Central memory CD8-positive, alpha-beta T cell (primary cell): ENCODE measurements around the gene FAM169A.
"Not testable (repeated sequence)": the region's sequence is repeated elsewhere in the genome, so short reads cannot be mapped to it uniquely, and the experiment has no call there.

Experiments used
- ATAC-seq: fragments of 150-1000 bp; cut with Tn5 transposase; replicated peaks from 2 replicates; pipeline ENCODE4 v1.10.0; 2022; ENCODE audit warnings: mild to moderate bottlenecking, moderate FRiP score, moderate number of reproducible peaks; ENCODE audit not compliant: poor library complexity, severe bottlenecking; ENCODE audit errors: extremely low read depth
- DNase-seq, 2 donors: peaks; one replicate each; pipeline ENCODE4 v3.0.0; 2021; ENCODE audit warnings: low spot score in 2 of 2
- H3K27ac Mint-ChIP-seq: one replicate; pipeline ENCODE4 v1.8.0; 2022; ENCODE audit warnings: low read depth, mild to moderate bottlenecking, moderate library complexity, mixed read lengths
- H3K27me3 Mint-ChIP-seq: one replicate; pipeline ENCODE4 v1.8.0; 2022; ENCODE audit warnings: mixed read lengths
- H3K36me3 Mint-ChIP-seq: one replicate; pipeline ENCODE4 v1.8.0; 2022; ENCODE audit warnings: mild to moderate bottlenecking, moderate library complexity, mixed read lengths; ENCODE audit not compliant: insufficient read depth
- H3K4me1 Mint-ChIP-seq: one replicate; pipeline ENCODE4 v1.8.0; 2022; ENCODE audit warnings: mixed read lengths
- H3K4me3 Mint-ChIP-seq: one replicate; pipeline ENCODE4 v1.8.0; 2022; ENCODE audit warnings: mild to moderate bottlenecking, moderate library complexity, mixed read lengths
- H3K9me3 Mint-ChIP-seq: one replicate; pipeline ENCODE4 v1.8.0; 2022; ENCODE audit warnings: mixed read lengths

FAM169A gene

GRCh38 chr5:74822288-74822687, 43.9 kb downstream of the FAM169A start:
- Mint-ChIP-seq H3K27me3 (no peaks in the 10 kb centered on the region), H3K36me3 (peaks cover 5% of the 10 kb centered on the region), H3K27ac (no peak overlapping the region), H3K9me3 (no peaks in the 10 kb centered on the region), H3K4me1 (peaks cover 23% of the 10 kb centered on the region), H3K4me3 (no peak overlapping the region)
- ATAC-seq (no peak), DNase-seq (no peak)

GRCh38 chr5:74816875-74817274, 49.3 kb downstream of the FAM169A start:
- ATAC-seq, result no peak
- H3K27ac Mint-ChIP-seq, result peak overlapping the region; percentile 41
- peaks cover 24% of the 10 kb centered on the region for H3K4me1 Mint-ChIP-seq
- no peak for DNase-seq
- H3K36me3 Mint-ChIP-seq, result peaks cover 8% of the 10 kb centered on the region
- no peaks in the 10 kb centered on the region for H3K27me3 Mint-ChIP-seq
- no peak overlapping the region for H3K4me3 Mint-ChIP-seq
- H3K9me3 Mint-ChIP-seq, result no peaks in the 10 kb centered on the region

- Mint-ChIP-seq H3K36me3 (peaks cover 10% of the 10 kb centered on the region), H3K4me1 (no peaks in the 10 kb centered on the region), H3K27me3 (no peaks in the 10 kb centered on the region), H3K4me3 (no peak overlapping the region), H3K9me3 (no peaks in the 10 kb centered on the region), H3K27ac (no peak overlapping the region)
- DNase-seq (no peak), ATAC-seq (no peak)
These were observed 55.3 kb downstream of the FAM169A start for GRCh38 chr5:74810915-74811314.

- Mint-ChIP-seq H3K36me3 (peaks cover 13% of the 10 kb centered on the region), H3K4me3 (no peak overlapping the region), H3K27ac (peak overlapping the region; percentile 1), H3K27me3 (no peaks in the 10 kb centered on the region), H3K4me1 (no peaks in the 10 kb centered on the region), H3K9me3 (no peaks in the 10 kb centered on the region)
- ATAC-seq (no peak), DNase-seq (no peak)
These were observed 64.2 kb downstream of the FAM169A start for GRCh38 chr5:74801941-74802340.

- ATAC-seq, result no peak
- Mint-ChIP-seq H3K27ac (no peak overlapping the region), H3K4me1 (no peaks in the 10 kb centered on the region), H3K9me3 (no peaks in the 10 kb centered on the region), H3K27me3 (no peaks in the 10 kb centered on the region), H3K4me3 (no peak overlapping the region), H3K36me3 (peaks cover 14% of the 10 kb centered on the region)
- DNase-seq, result no peak
These were observed 65.0 kb downstream of the FAM169A start for GRCh38 chr5:74801197-74801596.

GRCh38 chr5:74798977-74799911, 66.9 kb downstream of the FAM169A start:
- H3K27ac Mint-ChIP-seq, result no peak overlapping the region
- DNase-seq (no peak), ATAC-seq (no peak)
- H3K4me3 Mint-ChIP-seq, result no peak overlapping the region
- no peaks in the 10 kb centered on the region for H3K9me3 Mint-ChIP-seq
- peaks cover 20% of the 10 kb centered on the region for H3K36me3 Mint-ChIP-seq
- no peaks in the 10 kb centered on the region for H3K27me3 Mint-ChIP-seq
- no peaks in the 10 kb centered on the region for H3K4me1 Mint-ChIP-seq

- ATAC-seq, H3K27me3 Mint-ChIP-seq, H3K27ac Mint-ChIP-seq, H3K4me1 Mint-ChIP-seq, H3K9me3 Mint-ChIP-seq, H3K4me3 Mint-ChIP-seq, DNase-seq: not testable (repeated sequence)
- peaks cover 23% of the 10 kb centered on the region for H3K36me3 Mint-ChIP-seq
These were observed 74.5 kb downstream of the FAM169A start for GRCh38 chr5:74791669-74792068.

GRCh38 chr5:74787424-74787823, 78.8 kb downstream of the FAM169A start:
- no peak for ATAC-seq
- Mint-ChIP-seq H3K4me1 (no peaks in the 10 kb centered on the region), H3K9me3 (no peaks in the 10 kb centered on the region), H3K36me3 (peaks cover 4% of the 10 kb centered on the region), H3K27me3 (no peaks in the 10 kb centered on the region), H3K4me3 (no peak overlapping the region), H3K27ac (no peak overlapping the region)
- DNase-seq, result no peak

GRCh38 chr5:74786851-74787250, 79.3 kb downstream of the FAM169A start:
- no peak overlapping the region for H3K27ac Mint-ChIP-seq
- no peaks in the 10 kb centered on the region for H3K4me1 Mint-ChIP-seq
- peaks cover 3% of the 10 kb centered on the region for H3K36me3 Mint-ChIP-seq
- no peaks in the 10 kb centered on the region for H3K27me3 Mint-ChIP-seq
- no peak overlapping the region for H3K4me3 Mint-ChIP-seq
- ATAC-seq (no peak), DNase-seq (no peak)
- H3K9me3 Mint-ChIP-seq, result no peaks in the 10 kb centered on the region

- no peak for DNase-seq
- Mint-ChIP-seq H3K36me3 (peaks cover 33% of the 10 kb centered on the region), H3K4me1 (no peaks in the 10 kb centered on the region), H3K27ac (no peak overlapping the region), H3K9me3 (no peaks in the 10 kb centered on the region), H3K27me3 (no peaks in the 10 kb centered on the region), H3K4me3 (no peak overlapping the region)
- ATAC-seq, result no peak
These were observed 87.6 kb downstream of the FAM169A start for GRCh38 chr5:74778609-74779008.

GRCh38 chr5:74772359-74772758, 93.8 kb downstream of the FAM169A start:
- Mint-ChIP-seq H3K4me3 (no peak overlapping the region), H3K27ac (no peak overlapping the region), H3K4me1 (peaks cover 15% of the 10 kb centered on the region), H3K36me3 (peaks cover 58% of the 10 kb centered on the region), H3K27me3 (no peaks in the 10 kb centered on the region), H3K9me3 (no peaks in the 10 kb centered on the region)
- ATAC-seq (no peak), DNase-seq (no peak)

- peak overlapping the region; percentile 97 for H3K27ac Mint-ChIP-seq
- ATAC-seq (no peak), DNase-seq (no peak)
- H3K4me3 Mint-ChIP-seq, result peak overlapping the region; percentile 100
- peaks cover 26% of the 10 kb centered on the region for H3K4me1 Mint-ChIP-seq
- no peaks in the 10 kb centered on the region for H3K27me3 Mint-ChIP-seq
- no peaks in the 10 kb centered on the region for H3K9me3 Mint-ChIP-seq
- H3K36me3 Mint-ChIP-seq, result peaks cover 43% of the 10 kb centered on the region
These were observed 98.6 kb downstream of the FAM169A start for GRCh38 chr5:74767579-74767913.

GRCh38 chr5:74766849-74767578, 99.2 kb downstream of the FAM169A start, which contains the start of the genes GFM2 and NSA2:
TSS of gene GFM2 (minus strand) at chr5:74767117. CDS start at chr5:74763742, 3,375 bp downstream.
TSS of gene NSA2 (plus strand) at chr5:74767249. CDS start at chr5:74767361, 112 bp downstream.
- H3K4me1 Mint-ChIP-seq, result peaks cover 26% of the 10 kb centered on the region
- ATAC-seq, result peak; percentile 92

More at GRCh38 chr5:74766849-74767578, 99.2 kb downstream of the FAM169A start, which contains the start of the genes GFM2 and NSA2:
- Mint-ChIP-seq H3K27me3 (no peaks in the 10 kb centered on the region), H3K36me3 (peaks cover 41% of the 10 kb centered on the region), H3K4me3 (peak within 1 kb of the TSS; percentile 100), H3K27ac (peak within 1 kb of the TSS; percentile 97), H3K9me3 (no peaks in the 10 kb centered on the region)
- peak; percentile 87 to 92 for DNase-seq
